ENCODE results near the gene HINT2.
A peak's percentile ranks its signal among the peaks of the same experiment; 100 is the strongest.

Gene HINT2

DNA sequence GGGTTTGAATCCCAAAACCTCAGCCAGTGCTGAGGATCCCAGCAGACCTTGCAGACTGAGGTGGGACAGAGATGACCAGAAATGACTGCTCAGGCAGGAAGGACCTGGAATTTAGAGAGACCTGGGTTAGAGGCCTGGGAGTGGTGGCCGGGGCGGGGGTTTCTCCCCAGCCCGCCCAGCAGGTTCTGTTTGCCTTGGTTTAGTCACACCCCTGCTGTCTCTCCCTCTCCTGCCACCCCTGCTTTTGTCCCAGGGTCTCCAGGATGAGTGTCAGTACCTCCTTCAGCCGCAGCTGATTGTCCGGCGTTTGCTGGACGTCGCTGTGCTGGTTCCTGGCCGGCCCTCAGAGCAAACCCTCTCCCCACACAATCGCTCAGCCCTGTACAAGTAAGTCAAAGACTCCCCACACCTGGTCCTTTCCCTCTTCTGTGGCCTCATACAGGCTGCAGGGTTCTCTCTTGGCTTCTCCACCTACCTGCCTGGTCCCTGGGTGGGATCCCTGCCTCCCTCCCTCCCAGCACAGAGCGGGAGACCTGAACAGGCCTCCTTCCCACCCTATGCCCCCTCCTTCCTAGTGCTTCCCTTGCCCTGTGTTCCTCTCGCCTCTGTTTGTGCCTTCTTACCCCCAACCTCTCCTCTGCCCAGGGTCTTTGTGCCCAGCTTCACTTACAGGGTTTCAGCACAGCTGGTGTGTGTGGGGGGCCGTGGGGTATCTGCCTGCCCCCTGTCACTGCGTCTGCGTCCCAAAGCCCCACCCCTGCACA lies 26.2 kb upstream of the HINT2 start:
- no peak for DNase-seq

DNA sequence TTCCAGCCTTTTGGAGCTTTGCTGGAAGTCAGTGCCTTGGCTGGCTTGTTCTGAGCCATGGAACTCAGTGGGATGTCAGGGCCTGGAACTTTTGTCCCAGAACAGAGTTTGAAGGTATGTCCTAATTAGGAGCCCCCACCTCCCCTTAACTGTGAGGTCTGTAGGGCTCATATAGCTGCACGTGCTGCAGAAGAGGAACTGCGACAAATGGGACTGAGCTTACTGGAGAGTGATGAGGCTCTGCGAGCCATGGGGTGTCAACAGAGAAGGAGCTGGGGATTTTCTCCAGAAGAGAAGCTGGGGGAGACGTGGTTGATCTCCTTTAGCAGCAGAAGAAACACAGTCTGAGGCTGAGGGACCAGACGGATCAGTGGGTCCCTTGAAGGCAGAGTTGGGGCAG lies 25.1 kb upstream of the HINT2 start:
- no peak for DNase-seq

DNA sequence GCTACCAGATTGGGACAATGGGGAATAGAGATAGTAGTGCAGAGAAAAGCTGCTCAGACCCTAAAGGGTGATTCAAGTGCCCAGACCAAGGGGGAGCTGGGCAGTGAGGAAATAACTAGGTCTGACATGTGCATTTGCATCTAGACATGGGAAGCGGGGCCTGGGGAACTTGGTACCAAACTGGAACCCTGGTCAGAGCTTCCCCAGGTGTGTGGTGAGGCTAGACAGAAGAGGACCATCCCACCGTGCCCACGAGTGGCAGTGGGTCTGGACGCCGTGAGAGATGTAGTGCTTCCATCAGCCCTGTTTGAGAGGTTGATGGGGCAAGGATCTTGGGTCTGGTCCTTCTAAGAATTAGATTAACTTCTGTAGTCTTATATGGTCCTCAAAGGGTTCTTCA lies 21.8 kb upstream of the HINT2 start:
- no peak for DNase-seq

DNA sequence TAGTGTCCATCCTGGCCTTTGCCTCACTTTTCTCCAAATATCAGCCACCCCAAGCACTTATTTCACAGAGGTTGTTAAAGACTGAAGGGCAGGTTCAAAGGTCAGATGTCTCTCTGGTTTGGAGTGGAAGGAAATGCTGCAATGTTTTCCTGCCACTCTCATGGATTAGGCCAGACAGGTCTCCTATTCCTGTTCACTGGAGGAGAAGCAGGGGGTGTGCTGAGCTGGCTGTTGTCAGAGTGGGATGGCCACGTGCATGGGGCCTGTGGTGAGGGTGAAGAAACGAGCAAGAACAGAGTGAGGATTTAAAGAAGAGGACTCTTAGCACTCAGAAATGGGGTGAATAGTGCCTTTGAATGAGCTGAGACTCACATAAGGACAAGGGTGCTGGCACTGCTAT lies 20.9 kb upstream of the HINT2 start:
- DNase-seq = no peak

DNA sequence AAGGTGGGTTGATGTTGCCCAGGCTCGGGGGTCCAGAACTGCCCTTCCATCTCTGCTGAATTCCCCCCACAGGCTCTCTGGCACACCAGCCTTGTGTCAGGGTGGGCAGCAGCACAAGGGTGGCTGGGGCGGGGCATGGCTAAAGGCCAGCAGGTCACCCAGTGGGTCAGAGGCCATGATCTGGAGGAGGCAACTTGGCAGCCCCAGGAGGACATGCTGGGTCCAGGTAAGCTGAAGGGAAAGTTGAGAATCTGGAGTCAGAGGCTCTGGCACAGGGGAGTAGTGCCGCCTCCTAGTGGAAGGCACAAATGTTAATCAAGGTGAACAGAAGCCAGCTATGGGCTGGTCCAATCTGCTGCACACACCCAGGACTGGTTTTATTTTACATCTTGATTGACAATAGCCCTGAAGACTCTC lies 20.4 kb upstream of the HINT2 start:
- peak in 1 of 2 experiments; percentile 26 for DNase-seq

DNA sequence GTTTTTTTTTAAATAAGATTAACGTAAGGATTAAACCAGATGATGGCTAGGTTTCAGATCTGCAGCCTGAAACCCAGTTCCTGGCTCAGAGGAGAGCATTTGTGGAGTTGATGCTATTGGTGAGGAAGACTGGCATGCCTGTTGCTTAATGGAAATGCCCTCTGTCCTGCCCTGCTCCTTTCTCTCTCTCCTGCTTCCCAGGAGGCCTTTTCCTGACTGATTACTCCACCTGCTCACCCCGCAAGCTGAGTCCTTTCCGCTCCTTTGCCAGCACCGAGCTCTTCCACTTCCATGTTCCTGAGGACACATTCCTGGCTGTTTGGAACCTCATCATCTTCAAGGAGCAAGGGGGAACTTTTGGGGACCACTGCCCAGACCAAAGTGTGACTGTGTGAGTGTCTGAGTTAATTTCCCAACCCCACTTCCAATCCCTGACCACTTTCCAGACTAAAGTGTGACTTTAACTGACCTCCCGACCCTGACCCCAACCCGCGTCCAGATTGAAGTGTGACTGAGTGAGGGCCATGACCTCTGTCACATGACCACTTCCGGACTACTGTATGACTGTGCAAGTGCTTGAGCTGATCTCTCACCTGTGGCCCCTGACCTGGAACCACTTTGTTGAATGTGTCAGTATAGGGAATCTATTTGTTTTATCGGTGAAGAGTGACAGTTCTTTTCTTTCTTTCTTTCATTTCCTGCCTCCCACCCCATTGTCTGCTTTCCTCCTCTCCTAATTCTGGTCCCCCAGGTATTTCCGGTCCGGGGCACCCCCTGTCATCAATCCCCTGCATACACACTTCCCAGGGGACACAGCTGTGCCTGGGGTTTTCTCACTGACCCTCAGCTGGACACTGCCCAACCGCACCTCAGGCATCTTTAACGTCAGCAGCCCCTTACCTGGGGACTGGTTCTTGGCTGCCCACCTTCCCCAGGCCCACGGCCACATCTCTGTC lies 19.7 kb upstream of the HINT2 start:
- no peak for DNase-seq

DNA sequence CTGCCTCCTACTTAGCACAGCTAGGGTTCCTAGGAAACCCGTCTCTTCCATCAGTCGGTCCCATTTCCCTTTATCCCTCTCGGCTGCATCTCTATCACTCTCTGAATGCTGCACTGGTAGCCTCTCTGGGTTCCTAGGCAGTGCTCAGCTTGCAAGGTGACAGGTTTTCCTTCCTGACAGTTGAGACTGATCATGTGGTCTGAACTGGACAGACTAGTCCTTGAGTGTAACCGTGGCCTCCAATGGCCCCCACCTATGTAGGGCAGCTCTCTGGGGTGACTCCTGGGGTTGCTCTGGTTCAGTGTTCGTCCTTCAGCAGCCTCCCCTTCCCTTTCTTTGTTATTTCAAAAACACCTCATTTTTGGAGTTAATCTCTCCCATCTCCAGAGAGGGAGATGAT lies 18.0 kb upstream of the HINT2 start:
- no peak for DNase-seq

DNA sequence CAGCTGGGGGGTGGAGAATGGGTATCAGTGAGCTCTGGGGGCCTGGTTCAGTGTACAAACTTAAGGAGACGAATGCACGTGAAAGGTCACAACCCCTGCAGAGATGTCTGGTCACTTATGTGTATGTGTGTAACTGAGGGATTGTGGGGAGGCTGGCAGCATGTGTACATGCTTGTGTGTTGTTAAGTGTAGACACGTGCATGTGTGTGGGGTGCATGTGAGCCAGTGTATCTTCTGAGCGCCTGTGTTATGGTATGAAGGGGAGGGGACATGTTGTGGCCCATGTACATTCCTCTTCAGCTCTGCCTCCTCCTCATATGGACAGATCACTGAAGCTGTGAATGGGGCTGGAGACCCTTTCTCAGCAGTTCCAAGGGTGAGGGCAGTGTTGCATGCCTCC lies 16.2 kb upstream of the HINT2 start:
- no peak for DNase-seq

DNA sequence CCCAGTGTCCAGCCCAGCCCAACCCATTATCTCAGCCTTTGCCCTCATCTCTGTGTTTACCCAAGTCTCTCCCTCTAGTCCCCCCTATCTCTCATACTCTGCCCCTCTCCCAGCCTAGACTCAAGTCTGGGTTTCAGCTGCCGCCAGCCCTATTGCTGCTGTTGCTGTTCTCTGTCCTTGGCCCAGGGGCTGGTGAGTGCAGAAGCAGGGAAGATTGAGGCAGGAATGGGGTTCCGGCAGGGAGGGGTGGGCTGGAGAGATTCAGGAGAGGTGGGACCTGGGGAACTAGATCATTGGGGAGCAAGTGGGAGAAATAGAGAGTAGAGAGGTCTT lies 14.9 kb upstream of the HINT2 start:
- no peak for DNase-seq

DNA sequence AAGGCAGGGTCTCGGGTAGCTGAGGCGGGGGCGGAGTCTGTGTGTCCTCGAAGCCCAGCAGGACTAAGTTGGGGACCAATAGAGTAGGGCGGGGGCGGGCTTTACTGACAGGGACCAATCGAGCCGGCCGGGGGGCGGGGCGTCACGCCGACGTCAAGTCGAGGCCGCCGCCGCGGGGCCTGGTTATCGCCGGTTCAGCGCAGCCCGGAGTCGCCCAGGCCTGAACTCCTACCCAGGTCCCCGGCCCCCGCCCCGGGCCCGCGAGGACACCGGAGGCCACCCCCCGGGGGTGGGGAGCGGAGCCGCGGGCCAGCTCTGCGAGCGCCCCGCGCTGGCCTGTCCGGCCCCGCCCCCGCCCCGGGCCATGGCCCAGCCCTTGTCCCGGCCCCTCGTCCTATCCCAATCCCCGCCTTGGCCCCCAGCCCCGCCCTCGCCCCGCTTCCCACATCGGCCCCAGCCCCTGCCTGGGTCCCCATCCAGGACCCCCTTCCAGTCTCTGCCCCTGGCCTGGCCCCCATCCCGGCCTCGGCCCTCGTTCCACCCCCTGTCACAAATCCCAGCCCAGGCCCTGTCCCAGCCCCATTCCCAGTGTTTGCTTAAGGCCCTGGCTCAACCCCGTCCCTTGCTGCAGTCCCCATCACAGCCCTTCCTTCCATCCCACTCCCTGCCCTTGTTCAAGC lies 14.4 kb upstream of the HINT2 start, which contains the start of gene TMEM8B:
TMEM8B (plus strand) TSS at position 145 of the 680 bp plus-strand sequence; CDS start at position 365, 220 bp downstream.
- peak; percentile 75 to 80 for DNase-seq

DNA sequence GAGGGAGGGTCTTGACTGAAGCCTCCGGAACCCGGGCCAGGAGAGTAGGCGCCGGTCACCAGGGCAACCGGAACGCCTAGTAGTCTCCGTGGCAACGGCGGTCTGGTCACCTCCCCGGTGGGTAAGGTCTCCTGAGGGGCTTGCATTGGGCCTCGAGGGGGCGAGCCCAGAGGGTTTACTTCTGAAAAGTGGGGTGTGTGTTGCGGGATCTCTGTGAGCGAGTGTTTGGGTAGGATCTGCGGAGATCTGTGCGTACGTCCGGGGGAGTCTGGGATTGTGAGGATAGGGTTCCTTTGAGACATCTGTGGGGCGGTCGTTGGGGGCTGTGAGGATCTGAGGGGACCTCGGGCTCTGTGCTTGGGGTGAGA lies 13.9 kb upstream of the HINT2 start, which contains the start of gene FAM221B:
FAM221B (minus strand) TSS at position 17 of the 368 bp plus-strand sequence. CDS start 2,571 bp downstream, outside the sequence.
- DNase-seq = no peak

DNA sequence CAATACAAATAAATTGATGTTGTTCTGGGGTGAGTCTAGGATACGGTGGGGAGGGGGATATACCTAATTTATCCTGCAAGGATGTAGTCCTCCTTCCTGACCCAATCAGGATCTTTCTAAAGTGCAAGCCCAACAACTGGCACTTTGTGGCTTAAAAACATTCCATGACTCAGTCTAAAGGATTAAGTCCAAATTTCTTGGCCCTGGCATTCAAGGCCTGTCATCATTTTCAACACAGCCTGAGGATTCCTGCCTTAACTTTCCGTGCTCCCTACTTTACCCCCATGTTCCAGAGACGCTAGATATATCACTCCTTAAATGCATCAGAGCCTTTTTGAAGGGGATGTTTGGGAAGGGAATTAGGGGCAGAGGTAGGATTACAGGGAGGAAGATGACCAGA lies 12.6 kb upstream of the HINT2 start:
- DNase-seq = no peak

DNA sequence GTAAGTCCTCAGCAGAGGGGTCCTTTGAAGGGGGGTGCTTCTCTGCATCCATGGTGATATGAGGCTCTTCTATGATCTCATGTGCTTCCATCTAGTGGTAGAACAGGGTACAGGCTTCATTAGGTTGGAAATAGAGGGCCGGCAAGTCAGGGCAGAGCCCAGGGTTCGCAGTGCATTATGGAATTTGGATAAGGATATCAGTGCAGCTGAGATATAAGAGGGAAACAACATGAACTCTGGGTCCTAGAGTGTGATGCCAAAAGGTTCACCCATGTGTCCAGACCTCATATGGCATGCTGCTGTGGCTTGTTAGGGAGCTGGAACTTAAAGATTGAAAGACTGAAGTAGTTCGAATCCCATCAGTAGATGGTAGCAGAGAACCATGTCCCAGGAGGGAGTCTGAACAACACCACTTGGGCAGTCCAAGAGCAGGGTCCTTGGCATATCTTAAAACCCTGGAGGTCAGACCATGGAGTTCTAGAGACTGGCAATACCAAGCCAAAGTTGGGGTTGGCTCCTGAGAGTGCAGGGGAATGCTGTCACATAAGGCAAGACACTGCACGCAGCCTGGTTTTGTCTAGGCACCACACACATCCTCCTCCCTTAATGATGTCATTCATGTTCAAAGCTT lies 11.3 kb upstream of the HINT2 start:
- peak; percentile 81 to 83 for DNase-seq

DNA sequence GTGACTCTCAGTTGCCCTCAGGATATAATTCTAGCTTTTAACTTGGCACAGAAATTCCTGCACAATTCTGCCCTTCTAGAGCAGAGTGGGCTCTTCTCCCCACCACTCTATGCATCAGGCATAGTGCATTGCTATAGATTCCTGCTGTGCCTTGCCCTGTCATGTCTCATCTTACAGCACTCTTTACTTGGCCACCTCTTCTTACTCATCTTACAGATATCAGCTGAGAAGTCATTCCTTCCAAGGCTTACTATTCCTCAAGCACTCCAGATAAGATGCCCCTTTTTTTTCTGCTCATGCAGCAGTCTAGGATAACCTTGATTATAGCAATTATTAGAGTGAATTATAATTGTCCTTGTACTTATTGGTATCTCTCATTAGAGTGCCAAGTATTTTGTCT lies 8.1 kb upstream of the HINT2 start:
- no peak for DNase-seq

DNA sequence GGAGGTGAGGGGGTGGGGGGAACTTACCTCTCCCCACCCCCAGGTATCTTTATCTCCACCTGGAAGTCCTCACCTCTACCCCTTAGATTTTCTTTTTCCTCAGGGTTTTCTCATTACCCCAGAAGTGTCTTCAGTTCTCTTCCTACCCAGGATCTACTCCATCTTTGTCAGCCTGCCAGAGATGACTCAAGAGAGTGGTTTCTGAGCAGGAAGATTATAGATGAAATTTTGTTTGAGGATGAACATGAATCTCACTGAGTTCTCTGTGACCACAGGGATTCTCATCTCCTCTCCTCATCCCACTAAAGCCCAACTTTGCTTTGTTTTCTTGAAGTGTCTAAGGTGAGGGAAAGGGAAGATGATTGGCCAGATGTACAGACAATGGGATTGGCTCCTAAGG lies 5.2 kb upstream of the HINT2 start:
- DNase-seq = no peak

DNA sequence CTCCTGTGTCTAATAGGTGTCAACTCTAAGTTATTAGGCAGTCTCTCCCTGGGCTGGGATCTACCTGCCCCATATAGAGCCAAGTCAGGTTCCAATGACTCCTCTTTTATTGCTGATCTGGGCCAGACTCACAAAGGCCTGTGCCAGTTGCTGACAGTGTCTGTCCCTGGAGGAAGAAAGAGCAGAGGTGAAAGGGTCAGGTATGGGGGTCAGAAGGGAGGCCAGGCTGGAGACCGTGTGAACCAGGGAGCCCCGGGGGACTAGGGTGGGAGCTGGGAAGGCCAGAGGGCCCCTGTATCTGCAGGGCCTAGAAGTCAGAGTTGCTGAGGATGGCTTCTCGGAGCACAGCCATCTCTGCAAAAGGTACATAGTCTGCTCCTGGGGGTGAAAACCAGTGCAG lies 3.5 kb upstream of the HINT2 start:
- DNase-seq = no peak

DNA sequence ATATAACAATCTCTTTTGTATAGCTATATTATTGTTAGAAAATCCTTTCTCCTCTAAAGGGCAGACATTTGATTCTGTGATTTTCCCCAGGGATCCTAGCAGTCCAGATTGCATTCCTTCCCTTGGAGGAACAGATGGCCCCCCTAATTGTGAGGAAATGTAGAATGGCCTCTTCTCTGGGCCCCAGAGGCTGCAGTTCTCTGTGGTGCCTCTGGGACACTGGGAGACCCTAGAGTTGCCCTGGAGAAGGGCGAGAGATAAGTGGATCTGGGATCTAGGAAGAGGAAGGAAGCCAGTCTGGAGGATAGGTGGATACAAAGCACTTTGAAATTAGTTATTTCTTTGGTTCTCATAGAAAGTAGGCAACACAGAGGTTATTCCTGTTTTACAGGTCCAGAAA lies 1.9 kb upstream of the HINT2 start:
- DNase-seq = peak in 1 of 2 experiments; percentile 34

DNA sequence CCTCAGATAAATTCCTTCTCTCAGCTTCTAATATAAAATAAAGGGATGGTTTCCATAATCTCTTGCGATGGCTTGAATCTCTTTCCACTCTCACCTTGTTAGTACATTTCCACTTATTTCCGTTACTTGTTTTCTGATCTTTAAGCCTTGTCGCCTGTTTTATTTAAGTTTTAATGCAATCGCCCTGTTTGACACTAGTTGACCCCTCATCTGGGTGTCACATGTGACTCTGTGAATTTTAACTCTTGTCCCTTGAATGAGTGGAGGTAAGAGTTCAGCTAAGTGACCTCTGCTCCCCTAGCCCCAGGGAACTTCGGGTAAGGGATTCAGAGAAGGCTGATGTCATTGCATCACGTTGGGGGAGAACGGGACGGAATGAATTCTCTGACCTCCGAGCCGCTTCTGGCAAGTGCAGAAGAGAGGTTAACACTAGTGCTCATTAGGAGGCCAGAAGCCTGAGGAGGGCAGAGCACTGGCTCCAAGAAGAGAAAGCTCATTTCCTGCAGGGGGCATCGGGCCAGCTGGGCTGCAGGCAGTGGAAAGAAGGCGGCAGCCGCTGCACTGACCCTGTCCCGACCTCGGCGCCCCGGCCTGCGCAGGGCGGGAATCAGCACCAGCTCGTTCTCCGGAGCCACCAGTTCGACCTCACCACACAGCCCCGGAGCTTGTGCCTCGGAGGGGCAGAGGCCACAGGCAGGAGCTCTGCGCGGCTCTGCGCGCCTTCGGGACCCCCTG lies 569 bp downstream of the HINT2 start:
- peak; percentile 41 to 51 for DNase-seq

DNA sequence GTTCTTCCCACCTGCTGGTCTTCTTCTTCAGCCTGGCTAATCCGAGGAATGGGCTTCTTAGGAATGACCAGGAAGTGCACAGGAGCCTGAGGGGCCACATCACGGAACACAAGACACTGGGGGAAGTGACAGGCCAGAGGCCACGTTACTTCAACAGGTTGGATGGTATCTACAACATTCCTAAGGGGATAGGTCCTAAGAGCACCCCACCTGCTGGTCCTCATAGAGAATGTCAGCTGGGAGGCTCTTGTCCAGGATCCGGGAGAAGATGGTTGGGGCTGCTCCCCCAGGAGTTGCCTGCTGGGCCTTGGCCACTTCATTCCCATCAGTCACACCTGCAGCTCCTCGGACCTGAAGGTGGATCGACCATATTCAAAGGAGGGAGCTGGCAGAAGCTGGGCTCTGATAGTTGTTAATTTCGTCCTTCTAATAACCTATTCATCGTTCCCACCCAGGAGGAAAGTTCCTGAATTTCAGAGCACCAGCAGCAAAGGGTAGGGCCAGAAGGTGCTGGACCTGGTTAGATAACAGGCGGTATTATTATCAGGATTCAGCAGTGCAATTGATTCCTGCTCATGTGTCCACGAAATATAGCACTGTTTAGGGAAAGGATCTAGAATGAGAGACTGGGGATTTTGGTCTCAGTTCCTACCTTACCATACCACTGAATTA lies 1.3 kb downstream of the HINT2 start:
- DNase-seq = no peak

DNA sequence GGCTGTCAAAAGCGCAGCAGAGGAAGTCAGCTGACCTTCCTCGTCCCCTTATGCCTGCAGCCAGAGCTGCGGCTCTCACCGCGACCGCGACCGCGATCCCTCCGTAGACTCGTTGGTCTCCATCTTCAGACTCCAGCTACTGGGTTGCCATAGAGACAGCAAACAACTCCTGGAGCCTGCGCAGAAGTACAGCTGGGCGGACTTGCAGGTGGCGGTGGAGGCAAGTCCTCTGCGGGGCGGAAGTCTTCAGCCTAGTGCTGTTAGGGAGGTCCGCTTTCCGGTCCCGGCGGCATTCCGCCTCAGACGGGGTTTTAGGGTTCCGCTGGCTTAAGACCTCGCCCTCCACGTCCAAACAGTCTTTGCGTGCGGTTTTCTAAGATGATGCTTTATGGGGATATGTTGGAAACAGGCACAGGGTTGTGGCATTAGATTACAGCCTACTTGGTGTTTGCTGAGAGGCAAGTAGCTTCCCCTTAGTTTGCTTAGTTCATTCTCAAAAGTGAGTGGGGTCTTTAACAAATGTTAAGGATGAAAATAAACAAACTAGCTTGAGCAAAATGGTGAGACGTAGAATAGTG lies 2.7 kb downstream of the HINT2 start, which contains the start of gene SPAG8:
SPAG8 (minus strand) TSS at position 238 of the 578 bp plus-strand sequence; CDS start at position 123, 115 bp downstream.
- DNase-seq = peak; percentile 97 to 98
